GM18858 (cell line): ENCODE data around the gene KRTAP10-4.
"Not testable (repeated sequence)": the region's sequence is repeated elsewhere in the genome, so short reads cannot be mapped to it uniquely, and the experiment has no call there.

Source experiments
- ATAC-seq: cut with Tn5 transposase; IDR thresholded peaks from one replicate; pipeline ENCODE4 v1.9.1; 2021; ENCODE audit not compliant: unreplicated experiment

Gene KRTAP10-4

GRCh38 chr21:44533891-44534627 lies 39.5 kb upstream of the KRTAP10-4 start:
- ATAC-seq, result no peak

DNA sequence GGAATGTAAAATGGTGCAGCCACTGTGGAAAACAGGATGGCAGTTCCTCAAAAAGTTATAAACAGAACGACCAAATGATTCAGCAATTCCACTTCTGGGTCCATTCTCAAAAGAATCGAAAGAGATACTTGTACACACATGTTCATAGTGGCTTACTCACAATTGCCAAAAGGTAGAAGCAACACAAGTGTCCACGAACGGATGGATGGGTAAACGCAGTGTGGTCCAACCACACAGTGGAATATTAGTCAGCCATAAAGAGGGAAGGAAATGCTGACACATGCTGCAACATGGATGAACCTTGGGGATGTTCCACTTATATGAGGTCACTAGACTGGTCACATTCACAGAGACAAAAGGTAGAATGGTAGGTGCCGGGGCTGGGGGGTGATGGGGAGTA lies 38.8 kb upstream of the KRTAP10-4 start:
- ATAC-seq, result no peak

- no peak for ATAC-seq
Observed at GRCh38 chr21:44535963-44536362, 37.6 kb upstream of the KRTAP10-4 start.

GRCh38 chr21:44537930-44538911 lies 35.3 kb upstream of the KRTAP10-4 start:
- no peak for ATAC-seq

DNA sequence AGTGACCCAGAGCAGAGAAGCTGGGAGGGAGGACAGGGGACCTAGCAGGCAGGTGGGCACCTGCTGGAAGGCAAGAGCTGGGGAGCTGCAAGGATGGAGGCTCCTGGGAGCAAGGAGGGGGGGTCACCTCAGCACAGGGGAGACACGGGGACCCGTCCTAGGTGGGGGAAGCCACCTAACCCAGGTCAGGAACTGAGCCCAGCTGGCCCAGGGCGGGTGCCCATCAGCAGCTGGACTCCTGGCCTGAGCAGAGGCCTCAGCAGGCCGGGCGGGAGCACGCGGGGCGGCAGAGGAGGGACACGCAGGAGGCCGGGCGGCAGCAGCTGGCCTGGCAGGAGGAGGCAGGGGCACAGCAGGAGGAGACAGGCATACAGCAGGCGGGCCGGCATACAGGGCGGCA lies 34.5 kb upstream of the KRTAP10-4 start:
- no peak for ATAC-seq

DNA sequence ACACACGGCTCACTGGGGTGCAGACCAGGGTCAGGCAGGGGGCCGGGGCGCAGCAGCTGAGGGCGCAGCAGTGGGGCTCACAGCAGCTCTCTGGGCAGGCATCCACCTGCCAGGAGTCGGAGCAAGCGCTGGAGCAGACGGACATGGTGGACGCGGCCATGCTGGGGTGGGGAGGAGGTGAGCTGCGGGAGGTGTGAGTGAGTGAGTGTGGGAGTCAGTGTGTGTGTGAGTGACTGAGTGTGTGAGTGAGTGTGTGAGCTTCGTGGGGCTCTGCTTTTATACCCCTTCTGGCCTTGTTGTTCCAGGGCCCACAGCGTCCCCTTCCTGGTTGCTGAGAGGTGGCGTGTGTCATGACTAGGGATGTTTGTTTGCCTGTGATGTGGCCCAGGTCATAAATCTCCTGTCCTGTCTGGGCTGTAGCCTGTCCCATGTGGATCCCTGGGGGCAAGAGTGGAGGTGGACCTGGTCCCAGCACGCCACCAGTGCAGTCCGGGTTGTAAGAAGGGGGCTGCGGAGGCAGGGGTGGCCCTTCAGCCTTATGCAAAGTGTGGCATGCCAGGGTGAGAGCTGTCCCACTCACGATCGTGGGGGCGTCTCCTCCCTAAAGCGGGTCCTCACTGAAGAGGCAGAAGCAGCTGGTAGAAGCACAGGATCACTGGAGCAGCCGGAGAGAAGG lies 33.4 kb upstream of the KRTAP10-4 start, which contains the start of gene KRTAP10-1:
TSS of gene KRTAP10-1 (minus strand) at position 205 of the 676 bp plus-strand sequence. CDS start at position 160, 45 bp downstream.
- no peak for ATAC-seq

DNA sequence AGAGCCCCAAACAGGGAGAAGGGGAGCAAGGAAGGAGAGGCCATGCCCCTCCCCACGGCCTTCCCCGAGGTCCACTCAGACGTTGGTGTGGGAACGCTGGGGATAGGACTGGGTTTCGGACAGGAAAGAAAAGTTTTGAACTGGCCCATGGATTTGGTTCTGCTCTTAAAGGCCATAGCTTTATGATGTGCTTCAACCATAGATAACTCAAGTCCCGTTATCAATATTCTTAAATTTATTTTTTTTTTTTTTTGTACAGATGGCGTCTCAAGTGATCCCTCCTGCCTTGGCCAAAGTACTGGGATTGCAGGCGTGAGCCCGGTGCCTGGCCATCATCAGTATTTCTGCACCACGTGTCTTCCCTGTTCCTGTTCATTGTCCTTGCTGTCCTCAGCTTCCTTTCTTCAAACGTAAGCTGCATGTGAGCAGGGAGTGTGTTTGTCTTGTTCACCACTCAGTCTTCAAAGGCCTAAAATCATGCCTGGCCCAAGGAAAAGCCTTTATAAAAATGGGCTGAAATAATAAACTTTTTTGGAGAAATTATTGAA lies 32.7 kb upstream of the KRTAP10-4 start:
- ATAC-seq, result no peak

- ATAC-seq, result no peak
Observed at GRCh38 chr21:44542716-44543115, 30.8 kb upstream of the KRTAP10-4 start.

DNA sequence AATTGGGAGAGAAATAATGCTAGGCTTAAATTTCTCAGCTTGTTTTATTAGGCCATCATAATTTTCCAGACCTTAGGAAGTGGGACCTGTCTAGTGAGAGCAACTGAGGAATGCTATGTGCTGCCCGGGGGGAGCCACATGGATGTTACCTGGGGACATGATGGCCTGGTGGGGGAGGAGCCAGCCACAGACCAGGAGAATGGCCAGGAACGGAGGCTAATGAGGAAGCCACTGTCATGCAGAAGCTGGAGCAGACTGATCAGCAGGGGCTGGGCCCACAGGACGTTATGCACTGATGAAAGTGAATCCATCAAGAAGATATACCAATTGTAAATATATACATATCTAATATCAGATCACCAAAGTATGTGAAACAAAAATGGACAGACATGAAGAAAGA lies 29.0 kb upstream of the KRTAP10-4 start:
- ATAC-seq, result no peak

DNA sequence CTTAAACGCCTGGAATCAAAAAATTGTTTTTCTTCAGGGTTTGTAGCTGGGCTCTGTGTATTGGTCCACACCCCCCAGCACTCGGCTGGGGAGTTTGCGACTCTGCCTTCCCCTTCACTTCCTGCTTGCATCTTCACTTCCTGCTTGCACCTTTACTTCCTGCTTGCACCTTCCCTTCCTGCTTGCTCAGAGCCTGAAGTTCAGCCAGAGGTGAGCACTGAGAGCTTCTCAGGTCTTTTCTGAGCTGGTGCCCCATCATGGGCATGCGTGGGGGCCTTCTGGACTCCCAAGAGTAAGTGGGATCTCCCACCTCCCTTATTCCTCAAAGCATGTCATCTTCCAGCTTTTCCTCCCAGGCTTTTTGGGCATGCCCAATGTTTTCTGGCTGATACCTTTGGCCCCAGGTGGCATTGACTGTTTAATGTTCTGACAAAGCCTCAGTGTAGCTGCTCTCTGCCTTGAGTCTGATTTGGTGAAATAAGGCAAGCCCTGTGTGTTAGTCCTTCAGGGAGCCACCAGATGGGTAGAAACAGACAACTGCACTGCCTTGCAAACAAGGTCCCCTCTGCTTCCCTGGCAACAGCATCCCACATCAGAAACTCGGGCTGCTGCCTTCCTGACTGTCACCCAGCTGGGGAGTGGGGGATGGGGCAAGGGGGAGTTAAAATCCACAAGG lies 25.7 kb upstream of the KRTAP10-4 start:
- ATAC-seq, result no peak

GRCh38 chr21:44548381-44548780 lies 25.1 kb upstream of the KRTAP10-4 start:
- ATAC-seq, result no peak

DNA sequence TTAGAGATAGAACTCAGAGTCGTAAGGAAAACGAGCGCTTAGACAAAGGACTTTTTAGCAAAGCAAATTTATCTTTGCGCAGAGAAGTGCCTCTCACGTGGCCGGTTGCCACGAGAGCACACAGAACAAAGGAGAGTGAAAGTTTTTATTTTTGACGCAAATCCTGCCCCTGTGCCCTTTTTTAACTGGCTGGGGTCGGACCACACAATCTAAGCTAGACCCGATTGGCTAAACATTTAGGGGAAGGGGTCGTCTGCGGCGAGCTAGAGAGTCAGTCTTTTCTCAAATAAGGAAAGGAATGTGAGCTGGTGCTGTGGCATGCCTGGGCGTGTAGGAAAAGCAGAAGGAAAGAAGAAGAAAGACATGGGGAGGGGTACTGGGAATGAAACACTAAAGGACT lies 24.6 kb upstream of the KRTAP10-4 start:
- no peak for ATAC-seq

DNA sequence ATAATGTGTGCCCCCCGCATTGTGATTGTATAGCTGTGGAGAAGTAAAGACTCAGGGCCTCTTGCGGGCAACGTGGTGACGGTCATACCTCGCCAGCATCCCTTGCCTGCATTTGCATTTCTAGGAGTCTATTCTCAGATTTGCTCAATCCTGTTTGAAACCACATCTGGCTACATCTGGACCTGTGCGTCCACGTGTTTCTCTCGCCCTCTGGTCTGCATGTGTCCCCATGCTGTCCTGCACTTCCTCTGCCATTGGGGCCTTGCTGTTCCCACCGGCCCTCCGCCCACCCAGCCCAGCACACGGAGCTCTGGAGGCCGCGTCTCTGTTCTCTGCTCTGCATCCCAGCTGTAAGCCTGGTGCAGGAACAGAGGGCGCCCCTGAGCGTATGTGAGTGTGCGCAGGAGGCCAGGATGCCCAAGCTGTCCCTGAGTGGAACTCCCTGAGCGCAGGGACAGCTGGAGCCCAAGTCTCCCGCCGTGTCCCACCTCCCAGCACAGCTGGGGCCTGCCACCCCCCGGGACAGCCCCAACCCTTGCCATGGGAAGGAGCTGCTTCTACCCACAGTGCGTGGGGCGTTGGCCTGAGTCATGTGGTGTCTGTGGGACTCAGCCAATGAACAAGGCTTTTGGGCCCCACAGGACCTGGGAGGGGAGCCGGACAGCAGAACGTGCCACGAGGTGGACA lies 23.9 kb upstream of the KRTAP10-4 start:
- no peak for ATAC-seq

- not testable (repeated sequence) for ATAC-seq
Observed at GRCh38 chr21:44550285-44550684, 23.2 kb upstream of the KRTAP10-4 start.

DNA sequence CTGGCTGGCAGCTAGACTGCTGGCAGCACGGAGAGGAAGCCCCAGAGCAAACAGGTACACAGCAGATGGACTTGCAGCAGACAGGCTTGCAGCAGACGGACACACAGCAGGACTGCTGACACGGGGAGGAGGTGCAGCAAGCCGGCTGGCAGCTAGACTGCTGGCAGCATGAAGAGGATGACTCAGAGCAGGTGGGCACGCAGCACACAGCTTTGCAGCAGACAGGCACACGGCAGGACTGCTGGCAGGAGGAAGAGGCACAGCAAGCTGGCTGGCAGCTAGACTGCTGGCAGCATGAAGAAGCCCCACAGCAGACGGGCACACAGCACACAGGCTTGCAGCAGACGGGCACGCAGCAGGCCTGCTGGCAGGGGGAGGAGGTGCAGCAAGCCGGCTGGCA lies 22.7 kb upstream of the KRTAP10-4 start:
- no peak for ATAC-seq

DNA sequence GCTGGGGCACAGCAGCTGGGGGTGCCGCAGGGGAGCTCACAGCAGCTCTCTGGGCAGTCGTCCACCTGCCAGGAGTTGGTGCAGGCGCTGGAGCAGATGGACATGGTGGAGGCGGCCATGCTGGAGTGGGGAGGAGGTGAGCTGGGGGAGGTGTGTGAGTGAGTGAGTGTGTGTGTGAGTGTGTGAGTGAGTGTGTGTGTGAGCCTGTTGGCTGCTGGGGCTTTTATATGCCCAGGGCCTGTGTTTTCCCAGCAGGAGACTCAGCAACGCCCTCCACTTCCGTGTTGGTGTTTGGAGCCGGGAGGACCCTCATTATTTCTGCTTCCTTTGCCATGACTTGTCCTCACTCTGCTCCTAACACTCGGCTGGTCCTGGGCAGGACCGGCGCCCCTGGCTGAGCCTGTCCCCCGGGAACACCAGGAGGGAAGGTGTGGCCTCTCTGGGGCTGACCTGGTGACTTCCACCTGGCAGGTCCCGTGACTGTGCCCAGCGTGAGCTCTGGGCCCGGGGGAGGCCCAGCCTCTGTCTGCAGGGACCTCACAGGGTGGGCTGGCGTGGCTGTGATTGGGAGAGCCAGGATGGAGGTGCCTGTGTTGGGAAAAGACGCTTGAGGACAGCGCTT lies 22.1 kb upstream of the KRTAP10-4 start, which contains the start of gene KRTAP10-2:
TSS of gene KRTAP10-2 (minus strand) at position 166 of the 622 bp plus-strand sequence. CDS start at position 119, 47 bp downstream.
- no peak for ATAC-seq

- ATAC-seq, result no peak
Observed at GRCh38 chr21:44552136-44552535, 21.4 kb upstream of the KRTAP10-4 start.

GRCh38 chr21:44552681-44553080 lies 20.8 kb upstream of the KRTAP10-4 start:
- ATAC-seq, result no peak

- ATAC-seq, result no peak
Observed at GRCh38 chr21:44555200-44555875, 18.2 kb upstream of the KRTAP10-4 start.
